IMR-90 (cell line): ENCODE results near the gene MTM1.

Experiments
- BHLHE40 ChIP-seq: fragments of 150-350 bp; IDR thresholded peaks from 2 replicates; pipeline ENCODE4 v1.6.1; 2016; ENCODE audit warnings: mild to moderate bottlenecking, low read depth, low read length
- CEBPB ChIP-seq: IDR thresholded peaks from 2 replicates; pipeline ENCODE4 v1.6.1; 2012; ENCODE audit warnings: low read depth, low read length, improper control_type of control experiment
- CHD1 ChIP-seq: IDR thresholded peaks from 2 replicates; pipeline ENCODE4 v1.6.1; 2012; ENCODE audit warnings: low read depth, low read length, improper control_type of control experiment
- MAFK ChIP-seq: IDR thresholded peaks from 2 replicates; pipeline ENCODE4 v1.6.1; 2012; ENCODE audit warnings: low read depth, low read length, improper control_type of control experiment
- MAZ ChIP-seq: IDR thresholded peaks from 2 replicates; pipeline ENCODE4 v1.6.1; 2012; ENCODE audit warnings: low read depth, mild to moderate bottlenecking, low read length, improper control_type of control experiment, moderate library complexity, borderline replicate concordance
- MXI1 ChIP-seq: IDR thresholded peaks from 2 replicates; pipeline ENCODE4 v1.6.1; 2012; ENCODE audit warnings: low read depth, mild to moderate bottlenecking, low read length, moderate library complexity, borderline replicate concordance
- POLR2A ChIP-seq: IDR thresholded peaks from 2 replicates; pipeline ENCODE4 v1.6.1; 2012; ENCODE audit warnings: mild to moderate bottlenecking, low read depth, low read length
- TF ChIP-seq, protein P1 (sequence below): conservative IDR thresholded peaks from 2 replicates; pipeline ENCODE4 v1.5.1; 2012; ENCODE audit warnings: mild to moderate bottlenecking, low read depth, low read length, improper control_type of control experiment
- TF ChIP-seq, protein P2 (sequence below): fragments of 150-350 bp; IDR thresholded peaks from 2 replicates; pipeline ENCODE4 v1.6.1; 2017; ENCODE audit warnings: mild to moderate bottlenecking, antibody characterized with exemption, low read length, low read depth
- TF ChIP-seq, protein P3 (sequence below): fragments of 150-350 bp; IDR thresholded peaks from 2 replicates; pipeline ENCODE4 v1.6.1; 2016; ENCODE audit warnings: low read depth, mild to moderate bottlenecking, low read length, moderate library complexity, borderline replicate concordance

DNA sequence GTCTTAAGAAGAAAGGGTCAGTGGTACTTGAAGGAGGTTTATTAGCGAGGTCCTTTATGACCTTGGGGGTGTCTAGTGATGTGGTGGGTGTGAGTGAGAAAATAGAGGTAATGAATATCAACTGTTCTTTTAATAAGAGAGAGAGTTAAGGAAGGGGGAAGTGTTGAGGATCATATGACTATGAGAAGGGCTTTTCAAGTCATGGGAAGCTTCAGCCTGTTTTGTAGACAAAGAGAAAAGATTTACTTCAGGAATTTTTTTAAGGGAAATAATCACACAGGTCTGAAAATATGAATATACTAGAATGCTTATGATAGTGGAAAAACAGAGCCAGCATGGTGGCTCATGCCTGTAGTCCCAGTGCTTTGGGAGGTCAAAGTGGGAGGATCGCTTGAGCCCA lies 83.5 kb downstream of the MTM1 start:
- no peak for TF ChIP-seq POLR2A
- no peak for TF ChIP-seq MAFK
- TF ChIP-seq, protein P1, sequence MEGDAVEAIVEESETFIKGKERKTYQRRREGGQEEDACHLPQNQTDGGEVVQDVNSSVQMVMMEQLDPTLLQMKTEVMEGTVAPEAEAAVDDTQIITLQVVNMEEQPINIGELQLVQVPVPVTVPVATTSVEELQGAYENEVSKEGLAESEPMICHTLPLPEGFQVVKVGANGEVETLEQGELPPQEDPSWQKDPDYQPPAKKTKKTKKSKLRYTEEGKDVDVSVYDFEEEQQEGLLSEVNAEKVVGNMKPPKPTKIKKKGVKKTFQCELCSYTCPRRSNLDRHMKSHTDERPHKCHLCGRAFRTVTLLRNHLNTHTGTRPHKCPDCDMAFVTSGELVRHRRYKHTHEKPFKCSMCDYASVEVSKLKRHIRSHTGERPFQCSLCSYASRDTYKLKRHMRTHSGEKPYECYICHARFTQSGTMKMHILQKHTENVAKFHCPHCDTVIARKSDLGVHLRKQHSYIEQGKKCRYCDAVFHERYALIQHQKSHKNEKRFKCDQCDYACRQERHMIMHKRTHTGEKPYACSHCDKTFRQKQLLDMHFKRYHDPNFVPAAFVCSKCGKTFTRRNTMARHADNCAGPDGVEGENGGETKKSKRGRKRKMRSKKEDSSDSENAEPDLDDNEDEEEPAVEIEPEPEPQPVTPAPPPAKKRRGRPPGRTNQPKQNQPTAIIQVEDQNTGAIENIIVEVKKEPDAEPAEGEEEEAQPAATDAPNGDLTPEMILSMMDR: no peak
- TF ChIP-seq CHD1: no peak
- TF ChIP-seq BHLHE40: no peak
- no peak for TF ChIP-seq MAZ
- TF ChIP-seq, protein P2, sequence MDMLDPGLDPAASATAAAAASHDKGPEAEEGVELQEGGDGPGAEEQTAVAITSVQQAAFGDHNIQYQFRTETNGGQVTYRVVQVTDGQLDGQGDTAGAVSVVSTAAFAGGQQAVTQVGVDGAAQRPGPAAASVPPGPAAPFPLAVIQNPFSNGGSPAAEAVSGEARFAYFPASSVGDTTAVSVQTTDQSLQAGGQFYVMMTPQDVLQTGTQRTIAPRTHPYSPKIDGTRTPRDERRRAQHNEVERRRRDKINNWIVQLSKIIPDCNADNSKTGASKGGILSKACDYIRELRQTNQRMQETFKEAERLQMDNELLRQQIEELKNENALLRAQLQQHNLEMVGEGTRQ: no peak
- TF ChIP-seq MXI1: no peak
- TF ChIP-seq, protein P3, sequence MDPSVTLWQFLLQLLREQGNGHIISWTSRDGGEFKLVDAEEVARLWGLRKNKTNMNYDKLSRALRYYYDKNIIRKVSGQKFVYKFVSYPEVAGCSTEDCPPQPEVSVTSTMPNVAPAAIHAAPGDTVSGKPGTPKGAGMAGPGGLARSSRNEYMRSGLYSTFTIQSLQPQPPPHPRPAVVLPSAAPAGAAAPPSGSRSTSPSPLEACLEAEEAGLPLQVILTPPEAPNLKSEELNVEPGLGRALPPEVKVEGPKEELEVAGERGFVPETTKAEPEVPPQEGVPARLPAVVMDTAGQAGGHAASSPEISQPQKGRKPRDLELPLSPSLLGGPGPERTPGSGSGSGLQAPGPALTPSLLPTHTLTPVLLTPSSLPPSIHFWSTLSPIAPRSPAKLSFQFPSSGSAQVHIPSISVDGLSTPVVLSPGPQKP: no peak
- no peak for TF ChIP-seq CEBPB
